ENCODE measurements around the gene KIFC1.
A peak's percentile ranks its signal among the peaks of the same experiment; 100 is the strongest.

GRCh38 chr6:33417903-33418689 lies 26.5 kb downstream of the KIFC1 start, which contains the start of gene CUTA:
- TF ChIP-seq CTCF (IDR thresholded peaks at IDR 0.05) (peak in 1 of 7 experiments; percentile 22), POLR2A (IDR thresholded peaks at IDR 0.05) (peak in 2 of 4 donors; percentile 31 to 75), POLR2AphosphoS5 (IDR thresholded peaks at IDR 0.05) (peak; percentile 83 to 95 (median 93)), EP300 (IDR thresholded peaks at IDR 0.05) (no peak)

Measured in stomach (tissue), 4 donors.